ENCODE measurements around the gene IGF2BP3. TPM values are rescaled to one million over a fixed set of nuclear protein-coding genes. Genes with fewer than 3 reads are reported as not detected.

Gene IGF2BP3
- total RNA-seq, 3 donors from 2014 or later (not counting 1 experiment from before 2014, with no cell fraction given), result 1.4 to 2.9 TPM; not detected in 1

GRCh38 chr7:23268746-23269145, 201.5 kb downstream of the IGF2BP3 start:
- no peak overlapping the region for H3K4me3 Mint-ChIP-seq
- 92% methylated on average over 4 of the region's 4 CpGs for WGBS (ENCODE audit: insufficient coverage)

GRCh38 chr7:23268167-23268566, 202.1 kb downstream of the IGF2BP3 start:
- WGBS (ENCODE audit: insufficient coverage), result 93% methylated on average over 1 of the region's 2 CpGs
- H3K9me3 Mint-ChIP-seq, result no peaks in the 10 kb centered on the region
- Histone ChIP-seq H3K4me3 (ENCODE audit: low read length) (no peak overlapping the region), H3K4me1 (ENCODE audit: control insufficient read depth, insufficient read depth, low read length) (peaks cover 3% of the 10 kb centered on the region), H3K27me3 (ENCODE audit: control insufficient read depth, insufficient read depth, low read length) (no peaks in the 10 kb centered on the region), H3K27ac (ENCODE audit: low read length) (no peak overlapping the region), H3K9me3 (ENCODE audit: control insufficient read depth, insufficient read depth, low read length) (no peaks in the 10 kb centered on the region), H3K36me3 (ENCODE audit: control insufficient read depth, insufficient read depth, low read length) (no peaks in the 10 kb centered on the region)
- DNase-seq (no peak), ATAC-seq (no peak)
- H3K36me3 Mint-ChIP-seq, result no peaks in the 10 kb centered on the region
- TF ChIP-seq, protein P1, sequence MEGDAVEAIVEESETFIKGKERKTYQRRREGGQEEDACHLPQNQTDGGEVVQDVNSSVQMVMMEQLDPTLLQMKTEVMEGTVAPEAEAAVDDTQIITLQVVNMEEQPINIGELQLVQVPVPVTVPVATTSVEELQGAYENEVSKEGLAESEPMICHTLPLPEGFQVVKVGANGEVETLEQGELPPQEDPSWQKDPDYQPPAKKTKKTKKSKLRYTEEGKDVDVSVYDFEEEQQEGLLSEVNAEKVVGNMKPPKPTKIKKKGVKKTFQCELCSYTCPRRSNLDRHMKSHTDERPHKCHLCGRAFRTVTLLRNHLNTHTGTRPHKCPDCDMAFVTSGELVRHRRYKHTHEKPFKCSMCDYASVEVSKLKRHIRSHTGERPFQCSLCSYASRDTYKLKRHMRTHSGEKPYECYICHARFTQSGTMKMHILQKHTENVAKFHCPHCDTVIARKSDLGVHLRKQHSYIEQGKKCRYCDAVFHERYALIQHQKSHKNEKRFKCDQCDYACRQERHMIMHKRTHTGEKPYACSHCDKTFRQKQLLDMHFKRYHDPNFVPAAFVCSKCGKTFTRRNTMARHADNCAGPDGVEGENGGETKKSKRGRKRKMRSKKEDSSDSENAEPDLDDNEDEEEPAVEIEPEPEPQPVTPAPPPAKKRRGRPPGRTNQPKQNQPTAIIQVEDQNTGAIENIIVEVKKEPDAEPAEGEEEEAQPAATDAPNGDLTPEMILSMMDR (IDR thresholded peaks at IDR 0.05), result no peak
- H3K4me3 Mint-ChIP-seq, result no peak overlapping the region
- H3K4me1 Mint-ChIP-seq, result peaks cover 4 to 5% of the 10 kb centered on the region in 2 donors
- H3K27me3 Mint-ChIP-seq (ENCODE audit: low read depth in 2 of 2), result peaks cover 7 to 17% of the 10 kb centered on the region in 2 donors
- no peak overlapping the region for H3K27ac Mint-ChIP-seq
- intact Hi-C loops (cut with micrococcal nuclease), result no loop called here

More at GRCh38 chr7:23268746-23269145, 201.5 kb downstream of the IGF2BP3 start:
- Mint-ChIP-seq H3K36me3 (no peaks in the 10 kb centered on the region), H3K9me3 (no peaks in the 10 kb centered on the region), H3K27me3 (ENCODE audit: low read depth in 2 of 2) (peaks cover 7 to 17% of the 10 kb centered on the region in 2 donors), H3K27ac (no peak overlapping the region), H3K4me1 (peaks cover 9 to 10% of the 10 kb centered on the region in 2 donors)
- Histone ChIP-seq H3K9me3 (ENCODE audit: control insufficient read depth, insufficient read depth, low read length) (no peaks in the 10 kb centered on the region), H3K4me1 (ENCODE audit: control insufficient read depth, insufficient read depth, low read length) (peaks cover 7% of the 10 kb centered on the region), H3K27me3 (ENCODE audit: control insufficient read depth, insufficient read depth, low read length) (no peaks in the 10 kb centered on the region), H3K27ac (ENCODE audit: low read length) (no peak overlapping the region), H3K36me3 (ENCODE audit: control insufficient read depth, insufficient read depth, low read length) (no peaks in the 10 kb centered on the region), H3K4me3 (ENCODE audit: low read length) (no peak overlapping the region)
- DNase-seq, result no peak
- TF ChIP-seq, protein P1 (IDR thresholded peaks at IDR 0.05), result no peak
- ATAC-seq, result no peak
- intact Hi-C loops (cut with micrococcal nuclease), result no loop called here

DNA sequence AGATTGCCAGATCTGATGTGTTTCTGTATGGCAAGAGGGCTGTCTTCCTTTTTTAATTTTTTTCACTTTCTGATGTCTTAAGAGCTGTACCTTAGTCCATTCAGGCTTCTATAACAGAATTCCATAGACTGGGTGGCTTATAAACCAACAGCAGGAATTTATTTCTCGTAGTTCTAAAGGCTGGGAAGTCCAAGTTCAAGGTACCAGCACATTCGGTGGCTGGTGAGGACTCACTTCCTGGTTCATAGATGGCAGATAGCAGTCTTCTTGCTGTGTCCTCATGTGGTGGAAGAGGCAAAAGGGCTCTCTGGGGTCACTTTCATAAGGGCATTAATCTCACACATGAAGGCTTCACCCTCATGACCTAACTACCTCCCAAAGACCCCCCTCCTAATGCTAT, 202.9 kb downstream of the IGF2BP3 start:
- H3K36me3 Mint-ChIP-seq, result no peaks in the 10 kb centered on the region
- Histone ChIP-seq H3K27me3 (ENCODE audit: control insufficient read depth, insufficient read depth, low read length) (no peaks in the 10 kb centered on the region), H3K36me3 (ENCODE audit: control insufficient read depth, insufficient read depth, low read length) (no peaks in the 10 kb centered on the region), H3K4me3 (ENCODE audit: low read length) (no peak overlapping the region), H3K9me3 (ENCODE audit: control insufficient read depth, insufficient read depth, low read length) (no peaks in the 10 kb centered on the region), H3K27ac (ENCODE audit: low read length) (no peak overlapping the region), H3K4me1 (ENCODE audit: control insufficient read depth, insufficient read depth, low read length) (no peaks in the 10 kb centered on the region)
- H3K27me3 Mint-ChIP-seq (ENCODE audit: low read depth in 2 of 2), result peaks cover 5 to 16% of the 10 kb centered on the region in 2 donors
- DNase-seq, result no peak
- H3K9me3 Mint-ChIP-seq, result no peaks in the 10 kb centered on the region
- no peak for ATAC-seq
- H3K27ac Mint-ChIP-seq, result no peak overlapping the region
- WGBS (ENCODE audit: insufficient coverage), result 88% methylated on average over 2 of the region's 2 CpGs
- H3K4me1 Mint-ChIP-seq, result no peaks in the 10 kb centered on the region
- no peak overlapping the region for H3K4me3 Mint-ChIP-seq
- intact Hi-C loops (cut with micrococcal nuclease), result no loop called here
- TF ChIP-seq, protein P1 (IDR thresholded peaks at IDR 0.05), result no peak

DNA sequence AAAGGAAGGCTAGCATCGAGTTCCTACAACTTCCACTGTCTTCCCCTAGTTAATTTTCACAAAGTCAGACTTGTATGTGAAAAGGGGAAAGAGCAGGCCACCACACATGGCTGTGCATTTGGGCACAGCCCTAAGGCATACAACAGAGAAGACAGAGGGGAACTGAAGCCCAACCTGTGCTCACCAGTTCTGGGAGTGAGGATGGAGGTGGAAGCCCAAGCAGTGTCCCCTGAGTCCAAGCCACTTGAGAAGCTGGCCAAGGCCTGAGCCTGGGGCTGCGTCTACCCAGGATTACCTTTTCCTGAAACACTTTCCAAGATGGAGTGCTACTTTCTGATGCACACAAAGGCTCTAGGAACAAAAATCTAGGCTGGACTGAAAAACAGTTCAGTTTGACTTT, 203.4 kb downstream of the IGF2BP3 start:
- Histone ChIP-seq H3K27me3 (ENCODE audit: control insufficient read depth, insufficient read depth, low read length) (no peaks in the 10 kb centered on the region), H3K4me1 (ENCODE audit: control insufficient read depth, insufficient read depth, low read length) (no peaks in the 10 kb centered on the region), H3K27ac (ENCODE audit: low read length) (no peak overlapping the region), H3K4me3 (ENCODE audit: low read length) (no peak overlapping the region), H3K9me3 (ENCODE audit: control insufficient read depth, insufficient read depth, low read length) (no peaks in the 10 kb centered on the region), H3K36me3 (ENCODE audit: control insufficient read depth, insufficient read depth, low read length) (no peaks in the 10 kb centered on the region)
- Mint-ChIP-seq H3K9me3 (no peaks in the 10 kb centered on the region), H3K4me3 (no peak overlapping the region), H3K27me3 (ENCODE audit: low read depth in 2 of 2) (peaks cover 2 to 12% of the 10 kb centered on the region in 2 donors), H3K4me1 (no peaks in the 10 kb centered on the region), H3K27ac (no peak overlapping the region), H3K36me3 (no peaks in the 10 kb centered on the region)
- ATAC-seq, result no peak
- WGBS (ENCODE audit: insufficient coverage), result 83% methylated on average over 1 of the region's 2 CpGs
- TF ChIP-seq, protein P1 (IDR thresholded peaks at IDR 0.05), result no peak
- intact Hi-C loops (cut with micrococcal nuclease), result no loop called here
- DNase-seq, result no peak
